C4-2B (cell line): ENCODE measurements around the gene EFHC2.

Experiments
- CTCF ChIP-seq: fragments of 450-650 bp; conservative IDR thresholded peaks from 2 replicates; pipeline ENCODE4 v1.5.1; 2017; ENCODE audit warnings: mild to moderate bottlenecking
- ZFX ChIP-seq: fragments of 450-650 bp; IDR thresholded peaks from 2 replicates; pipeline ENCODE4 v1.6.1; 2017

GRCh38 chrX:44344687-44345086 lies 1.2 kb upstream of the EFHC2 start:
- TF ChIP-seq CTCF (no peak), ZFX (no peak)
